Subcutaneous abdominal adipose tissue (tissue), 5 donors: ENCODE data around the gene SLC2A8.

Source experiments
- H3K27ac ChIP-seq: one replicate; pipeline ENCODE4 v1.7.0; 2013; ENCODE audit warnings: low read depth, mild to moderate bottlenecking, inconsistent platforms, low read length, moderate library complexity
- H3K27me3 ChIP-seq, 5 donors: one replicate each; pipeline ENCODE4 v1.7.0; 2013; ENCODE audit warnings: low read length in 5 of 5, inconsistent platforms in 1 of 5; ENCODE audit not compliant: control insufficient read depth in 5 of 5, insufficient read depth in 4 of 5
- H3K36me3 ChIP-seq, 5 donors: one replicate each; pipeline ENCODE4 v1.7.0; 2013; ENCODE audit warnings: low read length in 5 of 5; ENCODE audit not compliant: control insufficient read depth in 5 of 5, insufficient read depth in 5 of 5
- H3K4me1 ChIP-seq, 5 donors: one replicate each; pipeline ENCODE4 v1.7.0; 2013; ENCODE audit warnings: low read length in 5 of 5, mild to moderate bottlenecking in 3 of 5, moderate library complexity in 1 of 5; ENCODE audit not compliant: control insufficient read depth in 5 of 5, insufficient read depth in 5 of 5
- H3K4me3 ChIP-seq, 5 donors: one replicate each; pipeline ENCODE4 v1.7.0; 2013; ENCODE audit warnings: low read length in 5 of 5, low read depth in 1 of 5
- H3K9ac ChIP-seq, 5 donors: one replicate each; pipeline ENCODE4 v1.7.0; 2013; ENCODE audit warnings: low read length in 5 of 5, mild to moderate bottlenecking in 4 of 5, moderate library complexity in 3 of 5
- H3K9me3 ChIP-seq, 5 donors: one replicate each; pipeline ENCODE4 v1.7.0; 2013; ENCODE audit warnings: low read length in 5 of 5; ENCODE audit not compliant: control insufficient read depth in 5 of 5
- donor health status: healthy.
- donor health status: healthy.
- donor health status: healthy.
- donor health status: healthy.
- donor health status: healthy.

Gene SLC2A8

GRCh38 chr9:127451858-127452656 is 55.1 kb downstream of the SLC2A8 start:
- no peaks in the 10 kb centered on the region for H3K27me3 ChIP-seq
- H3K9ac ChIP-seq = peak overlapping the region; percentile 78 to 95 (median 93)
- H3K27ac ChIP-seq = peak overlapping the region; percentile 92
- H3K36me3 ChIP-seq = peaks cover 4 to 45% (median 33%) of the 10 kb centered on the region in 5 donors
- peak overlapping the region; percentile 79 to 92 (median 87) for H3K4me3 ChIP-seq
- no peaks in the 10 kb centered on the region for H3K9me3 ChIP-seq
- H3K4me1 ChIP-seq = peaks cover 8 to 62% (median 40%) of the 10 kb centered on the region in 5 donors

- peaks cover 4 to 45% (median 32%) of the 10 kb centered on the region in 5 donors for H3K36me3 ChIP-seq
These were observed 55.7 kb downstream of the SLC2A8 start for GRCh38 chr9:127452691-127453090.

GRCh38 chr9:127455324-127455992 is 58.5 kb downstream of the SLC2A8 start:
- Histone ChIP-seq H3K9ac (no peak overlapping the region), H3K36me3 (peaks cover 0 to 40% (median 26%) of the 10 kb centered on the region in 5 donors), H3K4me3 (no peak overlapping the region), H3K9me3 (no peaks in the 10 kb centered on the region), H3K27me3 (no peaks in the 10 kb centered on the region), H3K27ac (no peak overlapping the region), H3K4me1 (peaks cover under 1 to 46% (median 26%) of the 10 kb centered on the region in 5 donors)

More at GRCh38 chr9:127452691-127453090, 55.7 kb downstream of the SLC2A8 start:
- peaks cover 8 to 62% (median 40%) of the 10 kb centered on the region in 5 donors for H3K4me1 ChIP-seq
- no peak overlapping the region for H3K9ac ChIP-seq
- H3K9me3 ChIP-seq = no peaks in the 10 kb centered on the region
- no peak overlapping the region for H3K27ac ChIP-seq
- no peaks in the 10 kb centered on the region for H3K27me3 ChIP-seq
- peak overlapping the region in 3 of 5 donors; percentile 27 to 92 (median 92) for H3K4me3 ChIP-seq

- Histone ChIP-seq H3K4me1 (peaks cover 0 to 31% (median 11%) of the 10 kb centered on the region in 5 donors), H3K9ac (no peak overlapping the region), H3K27me3 (no peaks in the 10 kb centered on the region), H3K4me3 (no peak overlapping the region), H3K27ac (no peak overlapping the region), H3K9me3 (no peaks in the 10 kb centered on the region), H3K36me3 (peaks cover 0 to 56% (median 40%) of the 10 kb centered on the region in 5 donors)
These were observed 60.4 kb downstream of the SLC2A8 start for GRCh38 chr9:127457191-127457878.
